GM19023 (cell line): ENCODE data around the gene ZNF362.
"Not testable (repeated sequence)": the region's sequence is repeated elsewhere in the genome, so short reads cannot be mapped to it uniquely, and the experiment has no call there.

Source experiments
- ATAC-seq: cut with Tn5 transposase; IDR thresholded peaks from one replicate; pipeline ENCODE4 v1.9.1; 2021; ENCODE audit warnings: mild to moderate bottlenecking, moderate library complexity; ENCODE audit not compliant: unreplicated experiment

Gene ZNF362

GRCh38 chr1:33282791-33283190 is 26.5 kb downstream of the ZNF362 start:
- no peak for ATAC-seq

GRCh38 chr1:33284049-33284448 is 27.8 kb downstream of the ZNF362 start:
- ATAC-seq, result no peak

DNA sequence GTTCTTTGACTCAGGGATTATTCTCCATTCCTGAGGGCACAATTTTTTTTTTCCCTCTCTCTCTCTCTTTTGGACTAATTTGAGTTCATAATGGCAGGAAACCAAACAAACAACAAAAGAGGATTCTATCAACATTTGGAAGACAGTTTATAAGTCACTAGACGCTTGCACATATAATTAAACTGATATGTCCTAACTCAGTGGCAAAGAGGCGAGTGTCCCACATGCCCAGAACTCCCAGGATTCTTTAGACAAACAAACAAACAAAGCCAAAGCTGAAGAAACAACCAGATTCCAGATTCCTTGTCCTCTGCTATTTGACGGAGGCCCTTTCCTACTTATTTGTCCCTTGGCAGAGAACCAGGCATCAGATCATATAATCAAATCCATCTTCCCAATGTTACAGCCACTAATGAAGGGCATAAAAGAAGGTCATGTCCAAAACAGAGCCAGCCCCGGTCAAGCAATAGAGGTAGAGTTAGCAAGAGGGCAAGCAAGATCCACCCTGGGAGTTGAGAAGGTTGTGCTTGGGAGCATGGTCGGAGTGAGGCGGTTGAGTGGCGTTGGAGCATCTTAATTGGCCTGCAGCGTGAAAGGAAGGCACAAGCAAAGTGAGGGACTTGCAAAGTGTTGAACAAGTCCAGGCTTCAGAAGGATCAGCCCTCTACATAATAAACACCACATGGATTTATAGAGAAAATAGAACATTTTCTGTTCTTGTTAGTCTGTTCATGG is 30.3 kb downstream of the ZNF362 start:
- no peak for ATAC-seq

- no peak for ATAC-seq
Observed at GRCh38 chr1:33287317-33287716, 31.0 kb downstream of the ZNF362 start.

- ATAC-seq, result no peak
Observed at GRCh38 chr1:33288976-33289857, 32.9 kb downstream of the ZNF362 start.

DNA sequence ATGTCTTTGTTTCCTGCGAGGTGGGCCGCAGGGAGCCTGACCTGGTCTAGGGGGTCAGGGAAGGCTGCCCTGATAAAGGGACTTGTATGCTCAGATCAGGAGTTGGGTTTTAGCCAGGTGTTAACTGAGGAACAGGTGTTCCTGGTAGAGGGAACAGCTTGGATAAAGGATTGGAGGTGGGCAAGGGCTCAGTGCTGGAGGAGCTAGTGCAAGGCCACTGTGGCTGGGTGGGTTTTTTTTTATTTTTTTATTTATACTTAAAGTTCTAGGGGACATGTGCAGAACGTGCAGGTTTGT is 33.5 kb downstream of the ZNF362 start:
- no peak for ATAC-seq

GRCh38 chr1:33290615-33291014 is 34.3 kb downstream of the ZNF362 start:
- ATAC-seq, result not testable (repeated sequence)

- ATAC-seq, result no peak
Observed at GRCh38 chr1:33292726-33293340, 36.5 kb downstream of the ZNF362 start.

DNA sequence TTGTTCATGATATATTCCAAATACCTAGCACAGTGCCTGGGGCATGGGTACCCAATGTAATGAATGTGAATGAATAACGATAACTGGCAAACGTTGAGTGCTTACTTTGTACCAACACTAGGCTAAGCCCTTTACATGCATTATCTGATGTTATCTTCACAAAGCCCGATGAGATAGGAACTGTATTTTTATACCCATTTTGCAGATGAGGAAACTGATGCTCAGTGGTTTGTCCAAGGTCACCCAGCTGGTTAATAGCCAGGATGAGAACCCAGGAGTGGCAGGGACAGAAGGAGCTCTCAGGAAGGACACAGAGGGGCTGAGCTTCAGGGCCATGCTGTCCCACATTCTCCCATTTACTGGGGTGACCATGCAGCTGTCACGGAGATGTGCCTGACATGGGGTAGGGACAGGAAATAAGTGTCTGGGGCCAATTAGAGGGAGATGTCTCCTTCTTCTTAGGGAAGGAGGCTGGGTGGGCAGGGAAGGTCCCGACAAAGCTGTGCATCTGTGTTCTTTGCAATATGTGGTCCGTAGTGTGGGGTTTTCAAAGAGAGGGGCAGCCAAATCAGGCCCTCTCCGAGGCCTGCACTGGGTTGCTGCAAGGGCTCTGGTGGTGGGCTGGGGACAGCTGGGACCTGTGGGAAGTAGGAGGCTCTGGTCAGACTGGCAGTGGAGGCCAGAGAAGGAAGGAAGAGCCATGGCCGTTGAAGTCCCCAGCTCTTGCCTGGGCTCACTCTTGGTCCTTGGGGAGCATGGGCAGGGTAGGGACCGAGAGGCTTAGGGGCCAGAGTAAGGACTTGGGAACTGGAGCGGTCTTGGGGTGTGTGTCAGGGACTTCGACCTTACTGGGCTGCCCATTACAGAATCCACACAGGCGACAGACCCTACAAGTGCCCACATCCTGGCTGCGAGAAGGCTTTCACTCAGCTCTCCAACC is 38.0 kb downstream of the ZNF362 start:
- no peak for ATAC-seq

DNA sequence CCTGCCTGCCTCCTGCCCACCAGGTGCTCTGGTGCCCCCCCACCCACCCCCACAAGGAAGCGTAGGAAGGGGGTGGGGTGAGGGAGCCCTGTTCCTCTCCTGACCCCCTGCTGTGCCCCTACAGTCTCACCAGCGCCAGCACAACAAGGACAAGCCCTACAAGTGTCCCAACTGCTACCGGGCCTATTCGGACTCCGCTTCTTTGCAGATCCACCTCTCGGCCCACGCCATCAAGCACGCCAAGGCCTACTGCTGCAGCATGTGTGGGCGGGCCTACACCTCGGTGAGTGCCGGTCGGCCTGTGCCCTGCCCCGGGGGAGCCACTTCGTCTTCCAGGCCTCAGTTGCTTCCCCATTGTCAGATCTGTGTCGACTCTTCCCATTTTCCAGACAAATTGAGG is 38.7 kb downstream of the ZNF362 start:
- no peak for ATAC-seq

DNA sequence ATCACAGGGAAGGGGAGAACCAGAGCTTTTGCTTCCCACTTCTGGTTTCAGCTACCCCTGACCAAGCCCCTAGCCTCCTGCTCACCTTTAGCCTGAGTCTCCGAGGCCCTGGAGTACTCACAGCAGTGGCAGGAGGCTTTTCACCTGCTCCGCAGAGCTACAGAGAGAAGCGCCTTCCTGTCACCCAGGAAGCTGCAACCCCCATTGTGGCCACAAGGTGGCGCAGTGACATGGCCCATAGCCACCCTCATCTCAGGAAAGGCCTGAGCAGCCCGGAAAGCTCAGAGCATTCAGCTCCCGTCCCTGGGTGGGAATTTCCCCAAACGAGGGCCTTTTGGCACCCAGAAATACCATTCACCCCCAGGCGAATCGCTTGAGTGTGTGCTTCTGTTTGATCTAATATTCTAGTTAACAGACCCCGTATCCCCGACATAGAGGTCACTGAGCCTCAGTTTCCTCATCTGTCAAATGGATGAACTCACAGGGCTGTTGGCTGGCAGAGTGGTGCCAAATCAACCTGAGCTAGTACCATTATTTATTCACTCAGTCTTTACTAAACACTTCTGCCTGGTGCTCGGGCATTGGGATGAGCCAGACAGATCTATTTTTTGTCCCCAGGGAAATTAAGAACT is 39.3 kb downstream of the ZNF362 start:
- peak; percentile 77 for ATAC-seq

- ATAC-seq, result no peak
Observed at GRCh38 chr1:33296082-33296458, 39.8 kb downstream of the ZNF362 start.

DNA sequence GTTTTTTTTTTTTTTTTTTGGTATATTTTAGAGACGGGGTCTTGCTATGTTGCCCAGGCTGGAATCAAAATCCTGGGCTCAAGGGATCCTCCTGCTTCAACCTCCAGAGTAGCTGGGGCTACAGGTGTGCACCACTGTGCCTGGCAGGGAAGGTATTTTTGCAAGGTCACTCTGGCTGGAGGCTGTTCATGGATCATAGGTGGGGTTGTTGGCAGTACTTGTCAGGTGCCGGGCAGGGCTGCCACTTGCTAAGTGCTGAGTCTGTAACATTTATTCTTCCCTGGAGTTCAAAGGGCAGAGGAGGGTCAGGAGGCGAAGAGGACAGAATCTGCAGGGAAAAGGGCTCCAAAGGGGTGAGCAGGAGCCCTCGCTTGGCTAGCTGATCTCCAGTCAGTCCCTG is 40.5 kb downstream of the ZNF362 start:
- ATAC-seq, result no peak

GRCh38 chr1:33297911-33298622 is 41.8 kb downstream of the ZNF362 start:
- ATAC-seq, result no peak

GRCh38 chr1:33298623-33299277 is 42.5 kb downstream of the ZNF362 start:
- no peak for ATAC-seq

DNA sequence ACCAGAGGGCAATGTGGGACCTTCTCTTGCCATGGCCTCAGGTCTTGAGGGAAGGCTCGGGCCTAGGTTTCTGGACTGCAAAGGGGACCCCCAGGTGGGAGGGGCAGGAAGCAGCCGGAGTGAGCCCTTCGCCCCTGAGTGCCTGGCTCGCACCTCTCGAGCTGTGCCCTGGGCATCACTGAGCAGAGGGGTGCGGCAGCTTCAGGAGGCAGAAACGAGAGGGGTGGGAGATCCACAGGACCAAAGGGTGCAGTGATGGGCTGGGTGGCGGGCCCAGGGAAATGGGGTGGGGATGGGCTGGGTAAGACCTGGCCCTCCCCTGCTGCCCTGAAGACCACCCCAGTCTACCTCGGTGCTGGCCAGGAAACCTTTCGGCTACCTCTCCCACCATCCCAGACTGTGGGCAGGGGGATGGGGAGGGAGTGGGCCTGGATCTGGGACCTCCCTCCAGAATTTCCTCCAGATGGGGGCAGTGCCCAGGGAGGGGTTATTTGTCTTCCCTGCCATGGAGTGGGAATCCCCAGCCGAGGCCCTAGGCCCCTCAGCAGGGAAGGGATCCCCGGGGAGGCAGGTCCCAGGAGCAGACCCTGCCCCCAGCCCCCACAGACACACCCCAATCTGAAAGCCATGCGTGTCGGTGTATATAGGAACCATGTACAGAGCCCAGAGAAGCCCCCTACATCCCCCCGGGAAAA is 43.3 kb downstream of the ZNF362 start:
- no peak for ATAC-seq

GRCh38 chr1:33300673-33301072 is 44.4 kb downstream of the ZNF362 start:
- no peak for ATAC-seq

GRCh38 chr1:33301273-33301984 is 45.1 kb downstream of the ZNF362 start:
- no peak for ATAC-seq
